ENCODE data around the gene GNAI2.

The GNAI2 gene

DNA sequence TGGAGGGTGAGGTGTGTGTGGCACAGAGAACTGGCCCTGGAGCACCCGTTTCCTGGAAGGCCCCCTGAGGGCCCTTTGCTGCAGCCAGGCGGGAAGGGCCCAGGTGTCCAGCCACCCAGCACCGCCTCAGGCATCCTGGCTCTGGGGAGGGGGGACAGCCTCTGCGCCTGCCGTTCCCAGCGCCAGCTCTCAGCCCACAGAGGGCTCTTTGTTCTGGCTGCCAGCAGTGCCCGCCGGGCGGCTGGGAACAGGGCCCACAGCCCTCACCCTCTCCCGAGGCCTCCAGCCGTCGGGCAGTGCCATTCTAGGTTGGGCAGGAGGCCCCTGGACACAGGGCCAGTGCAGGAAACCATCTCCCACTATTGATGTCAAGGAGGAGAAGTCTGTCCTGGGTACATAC lies 22.6 kb upstream of the GNAI2 start:
- TF ChIP-seq USF1 (IDR thresholded peaks at IDR 0.05) = no peak
- TF ChIP-seq TCF12 (IDR thresholded peaks at IDR 0.05; ENCODE audit: low read depth) = no peak
- no peak for TF ChIP-seq RAD21 (IDR thresholded peaks at IDR 0.05; ENCODE audit: low read depth)
- TF ChIP-seq EGR1 (IDR thresholded peaks at IDR 0.05) = no peak
- TF ChIP-seq FOXM1 (IDR thresholded peaks at IDR 0.05; ENCODE audit: borderline replicate concordance, low read depth) = no peak
- no peak for TF ChIP-seq CEBPB (IDR thresholded peaks at IDR 0.05)
- TF ChIP-seq EP300 (IDR thresholded peaks at IDR 0.05; ENCODE audit: borderline replicate concordance) = no peak
- no peak for TF ChIP-seq TAF1 (IDR thresholded peaks at IDR 0.05; ENCODE audit: low read depth)
- no peak for TF ChIP-seq MAX (IDR thresholded peaks at IDR 0.05)

- no peak for TF ChIP-seq EP300 (IDR thresholded peaks at IDR 0.05; ENCODE audit: borderline replicate concordance)
- TF ChIP-seq TEAD4 (IDR thresholded peaks at IDR 0.05) = no peak
- no peak for TF ChIP-seq FOXM1 (IDR thresholded peaks at IDR 0.05; ENCODE audit: borderline replicate concordance, low read depth)
- no peak for TF ChIP-seq USF1 (IDR thresholded peaks at IDR 0.05)
- no peak for TF ChIP-seq ZBTB7A (IDR thresholded peaks at IDR 0.05; ENCODE audit: low read depth)
- no peak for TF ChIP-seq EGR1 (IDR thresholded peaks at IDR 0.05)
- TF ChIP-seq NFIC (IDR thresholded peaks at IDR 0.05) = no peak
- TF ChIP-seq CEBPB (IDR thresholded peaks at IDR 0.05) = no peak
- TF ChIP-seq YY1 (IDR thresholded peaks at IDR 0.05; ENCODE audit: low read depth) = no peak
- no peak for TF ChIP-seq RAD21 (IDR thresholded peaks at IDR 0.05; ENCODE audit: low read depth)
- no peak for TF ChIP-seq REST (IDR thresholded peaks at IDR 0.05; ENCODE audit: low read depth)
- no peak for TF ChIP-seq TAF1 (IDR thresholded peaks at IDR 0.05; ENCODE audit: low read depth)
- TF ChIP-seq MAX (IDR thresholded peaks at IDR 0.05) = no peak
- TF ChIP-seq CREB1 (IDR thresholded peaks at IDR 0.05; ENCODE audit: low read depth) = no peak
- TF ChIP-seq TCF12 (IDR thresholded peaks at IDR 0.05; ENCODE audit: low read depth) = no peak
Observed at GRCh38 chr3:50214824-50215223, 21.2 kb upstream of the GNAI2 start.

DNA sequence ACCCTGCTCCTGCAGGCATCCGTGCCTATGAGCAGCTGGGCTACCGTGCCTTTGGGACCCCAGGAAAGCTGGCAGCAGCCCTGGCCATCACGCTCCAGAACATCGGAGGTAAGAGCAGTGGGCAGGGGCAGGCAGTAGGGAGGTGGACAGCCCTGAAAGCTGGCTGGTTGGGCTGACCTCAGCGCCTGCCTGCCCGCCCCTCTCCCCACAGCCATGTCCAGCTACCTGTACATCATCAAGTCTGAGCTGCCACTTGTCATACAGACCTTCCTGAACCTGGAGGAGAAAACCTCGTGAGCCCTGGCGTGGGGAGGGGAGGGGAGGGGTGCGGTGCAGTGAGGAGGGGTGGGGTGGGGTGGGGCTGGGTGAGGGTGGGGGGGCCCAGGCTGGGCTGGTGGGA lies 20.5 kb upstream of the GNAI2 start:
- TF ChIP-seq TCF12 (IDR thresholded peaks at IDR 0.05; ENCODE audit: low read depth) (no peak), MAX (IDR thresholded peaks at IDR 0.05) (no peak), TAF1 (IDR thresholded peaks at IDR 0.05; ENCODE audit: low read depth) (no peak), TEAD4 (IDR thresholded peaks at IDR 0.05) (no peak), FOXM1 (IDR thresholded peaks at IDR 0.05; ENCODE audit: borderline replicate concordance, low read depth) (no peak), USF1 (IDR thresholded peaks at IDR 0.05) (no peak), RAD21 (IDR thresholded peaks at IDR 0.05; ENCODE audit: low read depth) (no peak), YY1 (IDR thresholded peaks at IDR 0.05; ENCODE audit: low read depth) (no peak), ZBTB7A (IDR thresholded peaks at IDR 0.05; ENCODE audit: low read depth) (no peak), CEBPB (IDR thresholded peaks at IDR 0.05) (no peak), NFIC (IDR thresholded peaks at IDR 0.05) (no peak), CREB1 (IDR thresholded peaks at IDR 0.05; ENCODE audit: low read depth) (no peak), EGR1 (IDR thresholded peaks at IDR 0.05) (no peak), EP300 (IDR thresholded peaks at IDR 0.05; ENCODE audit: borderline replicate concordance) (no peak), REST (IDR thresholded peaks at IDR 0.05; ENCODE audit: low read depth) (no peak)

DNA sequence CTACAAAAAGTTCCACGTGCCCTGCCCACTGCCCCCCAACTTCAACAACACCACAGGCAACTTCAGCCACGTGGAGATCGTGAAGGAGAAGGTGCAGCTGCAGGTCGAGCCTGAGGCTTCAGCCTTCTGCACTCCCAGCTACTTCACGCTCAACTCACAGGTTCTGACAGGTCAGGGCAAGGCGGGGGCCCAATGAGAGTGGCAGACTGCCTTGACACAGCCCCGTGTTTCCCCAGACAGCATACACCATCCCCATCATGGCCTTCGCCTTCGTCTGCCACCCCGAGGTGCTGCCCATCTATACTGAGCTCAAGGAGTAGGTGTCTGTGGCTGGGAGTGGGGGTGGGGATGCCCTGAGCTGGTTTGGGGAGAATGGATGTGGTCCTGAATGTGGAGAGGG lies 18.3 kb upstream of the GNAI2 start:
- TF ChIP-seq TAF1 (IDR thresholded peaks at IDR 0.05; ENCODE audit: low read depth) = no peak

DNA sequence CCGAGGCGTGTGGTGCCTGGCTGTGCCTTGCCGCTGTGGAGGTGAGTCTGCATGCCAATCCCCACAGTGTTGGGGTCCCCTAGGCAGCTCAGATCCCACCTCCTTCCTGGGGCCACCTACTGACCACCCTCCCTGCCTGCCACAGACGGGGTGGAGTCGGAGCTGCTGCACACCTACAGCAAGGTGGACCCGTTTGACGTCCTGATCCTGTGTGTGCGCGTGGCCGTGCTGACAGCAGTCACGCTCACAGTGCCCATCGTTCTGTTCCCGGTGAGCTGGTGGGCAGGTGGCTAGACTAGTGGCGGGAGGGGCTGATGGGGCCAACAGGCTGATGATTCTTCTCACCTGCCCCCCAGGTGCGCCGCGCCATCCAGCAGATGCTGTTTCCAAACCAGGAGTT lies 17.6 kb upstream of the GNAI2 start:
- no peak for TF ChIP-seq TCF12 (IDR thresholded peaks at IDR 0.05; ENCODE audit: low read depth)
- TF ChIP-seq RAD21 (IDR thresholded peaks at IDR 0.05; ENCODE audit: low read depth) = no peak
- TF ChIP-seq EP300 (IDR thresholded peaks at IDR 0.05; ENCODE audit: borderline replicate concordance) = no peak
- TF ChIP-seq USF1 (IDR thresholded peaks at IDR 0.05) = no peak
- TF ChIP-seq YY1 (IDR thresholded peaks at IDR 0.05; ENCODE audit: low read depth) = no peak
- TF ChIP-seq TAF1 (IDR thresholded peaks at IDR 0.05; ENCODE audit: low read depth) = no peak
